Dendritic cell treated with granulocyte-macrophage colony-stimulating factor and Interleukin-4, amounts not matched to agents 40 ng/mL and 50 ng/mL, for 4 days (primary cell): ENCODE results near the gene SPATS1.
"Not testable (repeated sequence)": the region's sequence is repeated elsewhere in the genome, so short reads cannot be mapped to it uniquely, and the experiment has no call there.

Experiments used
- H3K27ac Mint-ChIP-seq: one replicate; pipeline ENCODE4 v1.8.0; 2022; ENCODE audit warnings: mild to moderate bottlenecking, mixed read lengths
- H3K27me3 Mint-ChIP-seq: one replicate; pipeline ENCODE4 v1.8.0; 2022; ENCODE audit warnings: mild to moderate bottlenecking, mixed read lengths
- H3K36me3 Mint-ChIP-seq: one replicate; pipeline ENCODE4 v1.8.0; 2022; ENCODE audit warnings: low read depth, mixed read lengths
- H3K4me1 Mint-ChIP-seq: one replicate; pipeline ENCODE4 v1.8.0; 2022; ENCODE audit warnings: low read depth, mixed read lengths
- H3K4me3 Mint-ChIP-seq: one replicate; pipeline ENCODE4 v1.8.0; 2022; ENCODE audit warnings: mild to moderate bottlenecking, moderate library complexity, mixed read lengths
- H3K9me3 Mint-ChIP-seq: one replicate; pipeline ENCODE4 v1.8.0; 2022; ENCODE audit warnings: mixed read lengths
- intact Hi-C: fragments of 100-400 bp; cut with micrococcal nuclease; formaldehyde crosslinking; loops from one replicate; pipeline ENCODE4 v1.15.0; 2022

SPATS1 gene

GRCh38 chr6:44316481-44316880 is 26.0 kb upstream of the SPATS1 start:
- peaks cover 10% of the 10 kb centered on the region for H3K36me3 Mint-ChIP-seq
- H3K27me3 Mint-ChIP-seq: peaks cover 35% of the 10 kb centered on the region
- H3K27ac Mint-ChIP-seq: no peak overlapping the region
- intact Hi-C loops: no loop called here
- no peak overlapping the region for H3K4me3 Mint-ChIP-seq
- H3K9me3 Mint-ChIP-seq: no peaks in the 10 kb centered on the region
- peaks cover 29% of the 10 kb centered on the region for H3K4me1 Mint-ChIP-seq

GRCh38 chr6:44317136-44317631 is 25.3 kb upstream of the SPATS1 start:
- H3K27ac Mint-ChIP-seq, H3K36me3 Mint-ChIP-seq, intact Hi-C loops, H3K4me3 Mint-ChIP-seq, H3K9me3 Mint-ChIP-seq: not testable (repeated sequence)
- H3K27me3 Mint-ChIP-seq: peaks cover 35% of the 10 kb centered on the region
- peaks cover 22% of the 10 kb centered on the region for H3K4me1 Mint-ChIP-seq

GRCh38 chr6:44321210-44321609 is 21.2 kb upstream of the SPATS1 start:
- H3K4me3 Mint-ChIP-seq: no peak overlapping the region
- intact Hi-C loops: no loop called here
- H3K27me3 Mint-ChIP-seq: peaks cover 38% of the 10 kb centered on the region
- no peaks in the 10 kb centered on the region for H3K9me3 Mint-ChIP-seq
- H3K27ac Mint-ChIP-seq: no peak overlapping the region
- peaks cover 5% of the 10 kb centered on the region for H3K4me1 Mint-ChIP-seq
- H3K36me3 Mint-ChIP-seq: no peaks in the 10 kb centered on the region

- H3K4me3 Mint-ChIP-seq: no peak overlapping the region
- no peaks in the 10 kb centered on the region for H3K4me1 Mint-ChIP-seq
- H3K9me3 Mint-ChIP-seq: no peaks in the 10 kb centered on the region
- intact Hi-C loops: no loop called here
- no peaks in the 10 kb centered on the region for H3K36me3 Mint-ChIP-seq
- H3K27ac Mint-ChIP-seq: no peak overlapping the region
- peaks cover 28% of the 10 kb centered on the region for H3K27me3 Mint-ChIP-seq
Observed at GRCh38 chr6:44327096-44327495, 15.4 kb upstream of the SPATS1 start.

GRCh38 chr6:44327760-44328159 is 14.7 kb upstream of the SPATS1 start:
- H3K9me3 Mint-ChIP-seq: no peaks in the 10 kb centered on the region
- no peaks in the 10 kb centered on the region for H3K36me3 Mint-ChIP-seq
- intact Hi-C loops: no loop called here
- H3K27ac Mint-ChIP-seq: no peak overlapping the region
- H3K27me3 Mint-ChIP-seq: peaks cover 28% of the 10 kb centered on the region
- no peak overlapping the region for H3K4me3 Mint-ChIP-seq
- peaks cover 6% of the 10 kb centered on the region for H3K4me1 Mint-ChIP-seq

GRCh38 chr6:44328203-44328602 is 14.2 kb upstream of the SPATS1 start:
- H3K36me3 Mint-ChIP-seq, intact Hi-C loops, H3K9me3 Mint-ChIP-seq, H3K27ac Mint-ChIP-seq, H3K4me3 Mint-ChIP-seq: not testable (repeated sequence)
- Mint-ChIP-seq H3K4me1 (peaks cover 11% of the 10 kb centered on the region), H3K27me3 (peaks cover 26% of the 10 kb centered on the region)

GRCh38 chr6:44329858-44330257 is 12.6 kb upstream of the SPATS1 start:
- peaks cover 26% of the 10 kb centered on the region for H3K27me3 Mint-ChIP-seq
- no peaks in the 10 kb centered on the region for H3K9me3 Mint-ChIP-seq
- H3K4me1 Mint-ChIP-seq: peaks cover 27% of the 10 kb centered on the region
- no peaks in the 10 kb centered on the region for H3K36me3 Mint-ChIP-seq
- no peak overlapping the region for H3K27ac Mint-ChIP-seq
- intact Hi-C loops: no loop called here
- no peak overlapping the region for H3K4me3 Mint-ChIP-seq

- H3K4me1 Mint-ChIP-seq: peaks cover 28% of the 10 kb centered on the region
- intact Hi-C loops: no loop called here
- H3K9me3 Mint-ChIP-seq: no peaks in the 10 kb centered on the region
- H3K27me3 Mint-ChIP-seq: peaks cover 23% of the 10 kb centered on the region
- no peak overlapping the region for H3K27ac Mint-ChIP-seq
- H3K4me3 Mint-ChIP-seq: no peak overlapping the region
- H3K36me3 Mint-ChIP-seq: no peaks in the 10 kb centered on the region
Observed at GRCh38 chr6:44332585-44332984, 9.9 kb upstream of the SPATS1 start.

GRCh38 chr6:44333273-44333919 is 9.1 kb upstream of the SPATS1 start:
- intact Hi-C loops: no loop called here
- H3K36me3 Mint-ChIP-seq: no peaks in the 10 kb centered on the region
- no peaks in the 10 kb centered on the region for H3K9me3 Mint-ChIP-seq
- H3K27ac Mint-ChIP-seq: peak overlapping the region; percentile 61
- H3K27me3 Mint-ChIP-seq: peaks cover 17% of the 10 kb centered on the region
- H3K4me3 Mint-ChIP-seq: no peak overlapping the region
- H3K4me1 Mint-ChIP-seq: peaks cover 28% of the 10 kb centered on the region

- Mint-ChIP-seq H3K36me3 (no peaks in the 10 kb centered on the region), H3K27ac (no peak overlapping the region), H3K4me3 (no peak overlapping the region), H3K27me3 (peaks cover 13% of the 10 kb centered on the region), H3K4me1 (peaks cover 28% of the 10 kb centered on the region), H3K9me3 (no peaks in the 10 kb centered on the region)
- intact Hi-C loops: no loop called here
Observed at GRCh38 chr6:44333942-44334341, 8.5 kb upstream of the SPATS1 start.

- intact Hi-C loops: loop anchor here (5.0 kb wide), 1 partner anchor 183 kb away; no protein-coding TSS in a partner anchor
- H3K27me3 Mint-ChIP-seq: peaks cover 1% of the 10 kb centered on the region
- no peaks in the 10 kb centered on the region for H3K36me3 Mint-ChIP-seq
- peaks cover 28% of the 10 kb centered on the region for H3K4me1 Mint-ChIP-seq
- no peaks in the 10 kb centered on the region for H3K9me3 Mint-ChIP-seq
- no peak overlapping the region for H3K27ac Mint-ChIP-seq
- H3K4me3 Mint-ChIP-seq: no peak overlapping the region
Observed at GRCh38 chr6:44335631-44336030, 6.8 kb upstream of the SPATS1 start.

GRCh38 chr6:44338228-44339122 is 4.0 kb upstream of the SPATS1 start:
- no peak overlapping the region for H3K27ac Mint-ChIP-seq
- no peaks in the 10 kb centered on the region for H3K36me3 Mint-ChIP-seq
- H3K27me3 Mint-ChIP-seq: peaks cover 19% of the 10 kb centered on the region
- H3K4me3 Mint-ChIP-seq: no peak overlapping the region
- intact Hi-C loops: loop anchor here (1.0 to 5.0 kb wide), 4 partner anchors 70 to 239 kb away; no protein-coding TSS in a partner anchor
- peaks cover 36% of the 10 kb centered on the region for H3K4me1 Mint-ChIP-seq
- no peaks in the 10 kb centered on the region for H3K9me3 Mint-ChIP-seq

- intact Hi-C loops: loop anchor here (5.0 kb wide), 1 partner anchor 187 kb away; no protein-coding TSS in a partner anchor
- Mint-ChIP-seq H3K27me3 (peaks cover 26% of the 10 kb centered on the region), H3K36me3 (no peaks in the 10 kb centered on the region), H3K4me1 (peaks cover 29% of the 10 kb centered on the region), H3K4me3 (no peak overlapping the region), H3K9me3 (no peaks in the 10 kb centered on the region), H3K27ac (no peak overlapping the region)
Observed at GRCh38 chr6:44339301-44339700, 3.1 kb upstream of the SPATS1 start.
